ENCODE measurements around the gene DCP1B.

The DCP1B gene

GRCh38 chr12:1929241-1929984 lies 74.8 kb downstream of the DCP1B start:
- H3K36me3 ChIP-seq (ENCODE audit: control insufficient read depth in 1 of 2, insufficient read depth in 2 of 2, low read length in 2 of 2): no peaks in the 10 kb centered on the region
- no peak overlapping the region for H3K9ac ChIP-seq (ENCODE audit: low read depth in 1 of 2, low read length in 2 of 2)
- H3K4me1 ChIP-seq (ENCODE audit: control insufficient read depth in 1 of 2, insufficient read depth in 2 of 2, low read length in 2 of 2): peaks cover 13 to 16% of the 10 kb centered on the region in 2 donors
- H3K9me3 ChIP-seq (ENCODE audit: control insufficient read depth in 1 of 2, low read length in 2 of 2): no peaks in the 10 kb centered on the region
- no peak overlapping the region for H3K4me3 ChIP-seq (ENCODE audit: low read depth in 1 of 2, low read length in 2 of 2)
- H3K27me3 ChIP-seq (ENCODE audit: control insufficient read depth in 1 of 2, insufficient read depth in 2 of 2, low read length in 2 of 2): no peaks in the 10 kb centered on the region
- no peak overlapping the region for H3K27ac ChIP-seq (ENCODE audit: low read depth, low read length)

- Histone ChIP-seq H3K9me3 (ENCODE audit: control insufficient read depth in 1 of 2, low read length in 2 of 2) (no peaks in the 10 kb centered on the region), H3K4me3 (ENCODE audit: low read depth in 1 of 2, low read length in 2 of 2) (no peak overlapping the region), H3K9ac (ENCODE audit: low read depth in 1 of 2, low read length in 2 of 2) (no peak overlapping the region), H3K27ac (ENCODE audit: low read depth, low read length) (no peak overlapping the region), H3K36me3 (ENCODE audit: control insufficient read depth in 1 of 2, insufficient read depth in 2 of 2, low read length in 2 of 2) (no peaks in the 10 kb centered on the region), H3K27me3 (ENCODE audit: control insufficient read depth in 1 of 2, insufficient read depth in 2 of 2, low read length in 2 of 2) (no peaks in the 10 kb centered on the region), H3K4me1 (ENCODE audit: control insufficient read depth in 1 of 2, insufficient read depth in 2 of 2, low read length in 2 of 2) (peaks cover 13 to 16% of the 10 kb centered on the region in 2 donors)
These were observed 75.7 kb downstream of the DCP1B start for GRCh38 chr12:1928439-1929121.

GRCh38 chr12:1927751-1928351 lies 76.4 kb downstream of the DCP1B start:
- Histone ChIP-seq H3K36me3 (ENCODE audit: control insufficient read depth in 1 of 2, insufficient read depth in 2 of 2, low read length in 2 of 2) (no peaks in the 10 kb centered on the region), H3K4me1 (ENCODE audit: control insufficient read depth in 1 of 2, insufficient read depth in 2 of 2, low read length in 2 of 2) (peaks cover 11 to 13% of the 10 kb centered on the region in 2 donors), H3K27me3 (ENCODE audit: control insufficient read depth in 1 of 2, insufficient read depth in 2 of 2, low read length in 2 of 2) (no peaks in the 10 kb centered on the region), H3K9me3 (ENCODE audit: control insufficient read depth in 1 of 2, low read length in 2 of 2) (no peaks in the 10 kb centered on the region), H3K9ac (ENCODE audit: low read depth in 1 of 2, low read length in 2 of 2) (no peak overlapping the region), H3K4me3 (ENCODE audit: low read depth in 1 of 2, low read length in 2 of 2) (no peak overlapping the region), H3K27ac (ENCODE audit: low read depth, low read length) (no peak overlapping the region)

GRCh38 chr12:1927051-1927680 lies 77.1 kb downstream of the DCP1B start:
- no peaks in the 10 kb centered on the region for H3K36me3 ChIP-seq (ENCODE audit: control insufficient read depth in 1 of 2, insufficient read depth in 2 of 2, low read length in 2 of 2)
- H3K4me3 ChIP-seq (ENCODE audit: low read depth in 1 of 2, low read length in 2 of 2): no peak overlapping the region
- no peak overlapping the region for H3K9ac ChIP-seq (ENCODE audit: low read depth in 1 of 2, low read length in 2 of 2)
- no peaks in the 10 kb centered on the region for H3K27me3 ChIP-seq (ENCODE audit: control insufficient read depth in 1 of 2, insufficient read depth in 2 of 2, low read length in 2 of 2)
- no peak overlapping the region for H3K27ac ChIP-seq (ENCODE audit: low read depth, low read length)
- no peaks in the 10 kb centered on the region for H3K9me3 ChIP-seq (ENCODE audit: control insufficient read depth in 1 of 2, low read length in 2 of 2)
- H3K4me1 ChIP-seq (ENCODE audit: control insufficient read depth in 1 of 2, insufficient read depth in 2 of 2, low read length in 2 of 2): peaks cover 4 to 6% of the 10 kb centered on the region in 2 donors

- Histone ChIP-seq H3K27me3 (ENCODE audit: control insufficient read depth in 1 of 2, insufficient read depth in 2 of 2, low read length in 2 of 2) (no peaks in the 10 kb centered on the region), H3K9me3 (ENCODE audit: control insufficient read depth in 1 of 2, low read length in 2 of 2) (no peaks in the 10 kb centered on the region), H3K36me3 (ENCODE audit: control insufficient read depth in 1 of 2, insufficient read depth in 2 of 2, low read length in 2 of 2) (no peaks in the 10 kb centered on the region), H3K27ac (ENCODE audit: low read depth, low read length) (no peak overlapping the region), H3K4me1 (ENCODE audit: control insufficient read depth in 1 of 2, insufficient read depth in 2 of 2, low read length in 2 of 2) (peaks cover 0 to 2% of the 10 kb centered on the region in 2 donors), H3K9ac (ENCODE audit: low read depth in 1 of 2, low read length in 2 of 2) (no peak overlapping the region), H3K4me3 (ENCODE audit: low read depth in 1 of 2, low read length in 2 of 2) (no peak overlapping the region)
These were observed 78.0 kb downstream of the DCP1B start for GRCh38 chr12:1926251-1926657.

GRCh38 chr12:1925684-1926006 lies 78.6 kb downstream of the DCP1B start:
- Histone ChIP-seq H3K9ac (ENCODE audit: low read depth in 1 of 2, low read length in 2 of 2) (no peak overlapping the region), H3K4me1 (ENCODE audit: control insufficient read depth in 1 of 2, insufficient read depth in 2 of 2, low read length in 2 of 2) (peaks cover 0 to 2% of the 10 kb centered on the region in 2 donors), H3K4me3 (ENCODE audit: low read depth in 1 of 2, low read length in 2 of 2) (no peak overlapping the region), H3K27ac (ENCODE audit: low read depth, low read length) (no peak overlapping the region), H3K27me3 (ENCODE audit: control insufficient read depth in 1 of 2, insufficient read depth in 2 of 2, low read length in 2 of 2) (no peaks in the 10 kb centered on the region), H3K36me3 (ENCODE audit: control insufficient read depth in 1 of 2, insufficient read depth in 2 of 2, low read length in 2 of 2) (no peaks in the 10 kb centered on the region), H3K9me3 (ENCODE audit: control insufficient read depth in 1 of 2, low read length in 2 of 2) (no peaks in the 10 kb centered on the region)

GRCh38 chr12:1924996-1925683 lies 79.1 kb downstream of the DCP1B start:
- H3K27me3 ChIP-seq (ENCODE audit: control insufficient read depth in 1 of 2, insufficient read depth in 2 of 2, low read length in 2 of 2): no peaks in the 10 kb centered on the region
- no peak overlapping the region for H3K9ac ChIP-seq (ENCODE audit: low read depth in 1 of 2, low read length in 2 of 2)
- peaks cover 0 to 2% of the 10 kb centered on the region in 2 donors for H3K4me1 ChIP-seq (ENCODE audit: control insufficient read depth in 1 of 2, insufficient read depth in 2 of 2, low read length in 2 of 2)
- H3K9me3 ChIP-seq (ENCODE audit: control insufficient read depth in 1 of 2, low read length in 2 of 2): no peaks in the 10 kb centered on the region
- no peaks in the 10 kb centered on the region for H3K36me3 ChIP-seq (ENCODE audit: control insufficient read depth in 1 of 2, insufficient read depth in 2 of 2, low read length in 2 of 2)
- H3K4me3 ChIP-seq (ENCODE audit: low read depth in 1 of 2, low read length in 2 of 2): no peak overlapping the region
- no peak overlapping the region for H3K27ac ChIP-seq (ENCODE audit: low read depth, low read length)

- H3K9ac ChIP-seq (ENCODE audit: low read depth in 1 of 2, low read length in 2 of 2): no peak overlapping the region
- H3K4me1 ChIP-seq (ENCODE audit: control insufficient read depth in 1 of 2, insufficient read depth in 2 of 2, low read length in 2 of 2): peaks cover 0 to 2% of the 10 kb centered on the region in 2 donors
- no peaks in the 10 kb centered on the region for H3K27me3 ChIP-seq (ENCODE audit: control insufficient read depth in 1 of 2, insufficient read depth in 2 of 2, low read length in 2 of 2)
- no peak overlapping the region for H3K27ac ChIP-seq (ENCODE audit: low read depth, low read length)
- H3K4me3 ChIP-seq (ENCODE audit: low read depth in 1 of 2, low read length in 2 of 2): no peak overlapping the region
- H3K36me3 ChIP-seq (ENCODE audit: control insufficient read depth in 1 of 2, insufficient read depth in 2 of 2, low read length in 2 of 2): no peaks in the 10 kb centered on the region
- no peaks in the 10 kb centered on the region for H3K9me3 ChIP-seq (ENCODE audit: control insufficient read depth in 1 of 2, low read length in 2 of 2)
These were observed 81.3 kb downstream of the DCP1B start for GRCh38 chr12:1922985-1923384.

GRCh38 chr12:1922075-1922709 lies 82.1 kb downstream of the DCP1B start:
- H3K4me1 ChIP-seq (ENCODE audit: control insufficient read depth in 1 of 2, insufficient read depth in 2 of 2, low read length in 2 of 2): peaks cover 0 to 3% of the 10 kb centered on the region in 2 donors
- H3K27me3 ChIP-seq (ENCODE audit: control insufficient read depth in 1 of 2, insufficient read depth in 2 of 2, low read length in 2 of 2): no peaks in the 10 kb centered on the region
- no peak overlapping the region for H3K4me3 ChIP-seq (ENCODE audit: low read depth in 1 of 2, low read length in 2 of 2)
- no peaks in the 10 kb centered on the region for H3K9me3 ChIP-seq (ENCODE audit: control insufficient read depth in 1 of 2, low read length in 2 of 2)
- no peak overlapping the region for H3K9ac ChIP-seq (ENCODE audit: low read depth in 1 of 2, low read length in 2 of 2)
- no peak overlapping the region for H3K27ac ChIP-seq (ENCODE audit: low read depth, low read length)
- no peaks in the 10 kb centered on the region for H3K36me3 ChIP-seq (ENCODE audit: control insufficient read depth in 1 of 2, insufficient read depth in 2 of 2, low read length in 2 of 2)

All from duodenal mucosa (tissue), 2 donors.